Measurements from ENCODE around the gene LMBRD2. TPM values are rescaled to one million over a fixed set of nuclear protein-coding genes. Genes with fewer than 3 reads are reported as not detected.

The LMBRD2 gene
- total RNA-seq, 2 donors from 2014 or later: 5.5 to 7.4 TPM

- no peak overlapping the region for H3K4me3 Mint-ChIP-seq
- H3K27ac Mint-ChIP-seq: no peak overlapping the region
- peaks cover 100% of the 10 kb centered on the region for H3K36me3 ChIP-seq (ENCODE audit: control insufficient read depth, insufficient read depth, low read length)
- H3K9me3 ChIP-seq (ENCODE audit: control insufficient read depth, low read length): no peaks in the 10 kb centered on the region
- no peak for TF ChIP-seq CTCF (conservative IDR thresholded peaks at IDR 0.05)
- no peaks in the 10 kb centered on the region for H3K27me3 ChIP-seq (ENCODE audit: control insufficient read depth, insufficient read depth, low read length, poor library complexity, severe bottlenecking)
- no peak overlapping the region for H3K9ac ChIP-seq (ENCODE audit: extremely low read depth, low read length, poor library complexity, severe bottlenecking)
- no peak for DNase-seq
- no peak overlapping the region for H3K4me3 ChIP-seq (ENCODE audit: low read length)
- WGBS, 2 experiments (ENCODE audit: insufficient coverage in 1 of 2, insufficient read length in 1 of 2): 93% methylated on average over 5 to 8 of the region's 9 CpGs
- H3K4me1 Mint-ChIP-seq: peaks cover 9% of the 10 kb centered on the region
- no peaks in the 10 kb centered on the region for H3K27me3 Mint-ChIP-seq (ENCODE audit: insufficient read depth)
- H3K9me3 Mint-ChIP-seq: no peaks in the 10 kb centered on the region
- H3K27ac ChIP-seq (ENCODE audit: low read depth, low read length): no peak overlapping the region
- peaks cover 72% of the 10 kb centered on the region for H3K36me3 Mint-ChIP-seq (ENCODE audit: low read depth)
- H3K4me1 ChIP-seq (ENCODE audit: control insufficient read depth, insufficient read depth, low read length): peaks cover 3% of the 10 kb centered on the region
Observed at GRCh38 chr5:36162810-36163486, 11.3 kb upstream of the LMBRD2 start.

GRCh38 chr5:36161361-36161760, 9.7 kb upstream of the LMBRD2 start:
- H3K4me3 ChIP-seq (ENCODE audit: low read length): no peak overlapping the region
- H3K36me3 ChIP-seq (ENCODE audit: control insufficient read depth, insufficient read depth, low read length): peaks cover 98% of the 10 kb centered on the region
- TF ChIP-seq CTCF (conservative IDR thresholded peaks at IDR 0.05): no peak
- no peak overlapping the region for H3K27ac Mint-ChIP-seq
- DNase-seq: no peak
- H3K36me3 Mint-ChIP-seq (ENCODE audit: low read depth): peaks cover 67% of the 10 kb centered on the region
- H3K9ac ChIP-seq (ENCODE audit: extremely low read depth, low read length, poor library complexity, severe bottlenecking): no peak overlapping the region
- H3K27me3 Mint-ChIP-seq (ENCODE audit: insufficient read depth): peaks cover 14% of the 10 kb centered on the region
- H3K9me3 ChIP-seq (ENCODE audit: control insufficient read depth, low read length): no peaks in the 10 kb centered on the region
- no peak overlapping the region for H3K4me3 Mint-ChIP-seq
- 93 to 95% methylated on average over 2 to 4 of the region's 4 CpGs for WGBS, 2 experiments (ENCODE audit: insufficient coverage in 1 of 2, insufficient read length in 1 of 2)
- no peaks in the 10 kb centered on the region for H3K27me3 ChIP-seq (ENCODE audit: control insufficient read depth, insufficient read depth, low read length, poor library complexity, severe bottlenecking)
- H3K4me1 Mint-ChIP-seq: peaks cover 22% of the 10 kb centered on the region
- no peaks in the 10 kb centered on the region for H3K9me3 Mint-ChIP-seq
- H3K4me1 ChIP-seq (ENCODE audit: control insufficient read depth, insufficient read depth, low read length): peaks cover 11% of the 10 kb centered on the region
- H3K27ac ChIP-seq (ENCODE audit: low read depth, low read length): no peak overlapping the region

GRCh38 chr5:36160617-36161016, 8.9 kb upstream of the LMBRD2 start:
- WGBS, 2 experiments (ENCODE audit: insufficient coverage in 1 of 2, insufficient read length in 1 of 2): 93 to 100% methylated on average over 2 to 3 of the region's 3 CpGs
- H3K27ac ChIP-seq (ENCODE audit: low read depth, low read length): no peak overlapping the region
- peak overlapping the region; percentile 19 for H3K4me3 ChIP-seq (ENCODE audit: low read length)
- H3K36me3 ChIP-seq (ENCODE audit: control insufficient read depth, insufficient read depth, low read length): peaks cover 98% of the 10 kb centered on the region
- no peaks in the 10 kb centered on the region for H3K9me3 ChIP-seq (ENCODE audit: control insufficient read depth, low read length)
- H3K9ac ChIP-seq (ENCODE audit: extremely low read depth, low read length, poor library complexity, severe bottlenecking): no peak overlapping the region
- peaks cover 19% of the 10 kb centered on the region for H3K4me1 ChIP-seq (ENCODE audit: control insufficient read depth, insufficient read depth, low read length)
- peaks cover 18% of the 10 kb centered on the region for H3K27me3 Mint-ChIP-seq (ENCODE audit: insufficient read depth)
- no peak overlapping the region for H3K27ac Mint-ChIP-seq
- DNase-seq: no peak
- no peaks in the 10 kb centered on the region for H3K27me3 ChIP-seq (ENCODE audit: control insufficient read depth, insufficient read depth, low read length, poor library complexity, severe bottlenecking)
- H3K4me1 Mint-ChIP-seq: peaks cover 30% of the 10 kb centered on the region
- H3K9me3 Mint-ChIP-seq: no peaks in the 10 kb centered on the region
- no peak for TF ChIP-seq CTCF (conservative IDR thresholded peaks at IDR 0.05)
- no peak overlapping the region for H3K4me3 Mint-ChIP-seq
- peaks cover 69% of the 10 kb centered on the region for H3K36me3 Mint-ChIP-seq (ENCODE audit: low read depth)

Data from endodermal cell (in vitro differentiated cells).